HG02938 (cell line): Measurements from ENCODE around the gene MARCO.

Experiments
- ATAC-seq: cut with Tn5 transposase; IDR thresholded peaks from one replicate; pipeline ENCODE4 v1.9.1; 2021; ENCODE audit warnings: mild to moderate bottlenecking, moderate library complexity; ENCODE audit not compliant: unreplicated experiment

The MARCO gene

DNA sequence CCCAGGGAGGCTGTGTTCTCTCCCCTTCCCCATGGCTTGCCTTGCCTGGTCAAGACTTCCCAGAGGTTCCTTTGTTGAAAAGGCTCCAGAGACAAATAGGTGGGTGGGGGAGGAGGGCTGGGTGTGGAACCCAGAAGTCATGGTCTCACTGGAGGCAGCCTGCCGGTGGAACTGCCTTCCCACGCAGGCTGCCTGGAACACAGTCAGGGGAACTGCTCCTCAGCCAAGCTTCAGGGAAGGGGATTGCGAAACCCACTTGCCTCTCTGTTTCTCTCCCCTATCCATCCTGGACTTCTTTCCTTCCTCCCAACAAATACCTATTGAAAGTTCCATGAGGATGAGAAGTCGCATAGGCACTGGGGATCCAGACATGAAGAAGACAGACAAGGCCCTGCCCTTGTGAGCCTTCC, 31.6 kb downstream of the MARCO start:
- no peak for ATAC-seq

DNA sequence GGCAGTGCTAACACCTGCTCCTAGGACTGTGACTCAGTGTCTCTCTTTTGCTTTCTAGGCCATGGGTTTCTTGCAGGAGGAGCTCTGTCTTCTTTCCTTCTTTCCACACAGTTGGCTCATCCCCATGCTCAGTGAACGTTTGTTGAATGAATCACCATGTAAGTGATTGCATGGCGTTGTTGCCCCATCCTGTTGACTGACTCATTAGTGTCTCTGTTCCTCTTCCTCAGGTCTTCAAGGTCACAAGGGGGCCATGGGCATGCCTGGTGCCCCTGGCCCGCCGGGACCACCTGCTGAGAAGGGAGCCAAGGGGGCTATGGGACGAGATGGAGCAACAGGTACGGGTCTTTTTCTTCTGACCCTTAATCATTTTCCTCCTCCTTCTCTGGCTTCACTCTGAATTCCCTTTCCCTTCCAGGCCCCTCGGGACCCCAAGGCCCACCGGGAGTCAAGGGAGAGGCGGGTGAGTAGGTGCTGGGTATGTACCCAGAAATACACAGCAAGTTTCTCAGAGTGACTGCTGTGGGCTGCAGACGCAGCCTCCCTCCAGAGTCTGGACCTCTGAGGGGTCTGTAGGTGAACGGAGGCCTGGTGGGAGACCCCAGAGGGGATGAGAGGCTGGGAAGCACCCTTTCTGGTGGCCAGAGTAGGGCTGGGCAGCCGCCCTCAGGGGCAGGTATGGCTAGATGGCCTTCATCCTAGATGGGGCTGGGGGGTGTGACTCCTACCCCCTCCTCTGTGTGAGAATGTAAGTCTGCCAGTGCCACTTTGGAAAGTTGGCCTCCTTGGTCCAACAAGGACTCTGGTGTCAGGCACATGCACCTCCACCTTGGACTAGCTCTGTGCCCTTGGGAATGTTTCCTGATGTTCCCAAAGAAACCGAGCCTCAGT, 32.4 kb downstream of the MARCO start:
- ATAC-seq: no peak

DNA sequence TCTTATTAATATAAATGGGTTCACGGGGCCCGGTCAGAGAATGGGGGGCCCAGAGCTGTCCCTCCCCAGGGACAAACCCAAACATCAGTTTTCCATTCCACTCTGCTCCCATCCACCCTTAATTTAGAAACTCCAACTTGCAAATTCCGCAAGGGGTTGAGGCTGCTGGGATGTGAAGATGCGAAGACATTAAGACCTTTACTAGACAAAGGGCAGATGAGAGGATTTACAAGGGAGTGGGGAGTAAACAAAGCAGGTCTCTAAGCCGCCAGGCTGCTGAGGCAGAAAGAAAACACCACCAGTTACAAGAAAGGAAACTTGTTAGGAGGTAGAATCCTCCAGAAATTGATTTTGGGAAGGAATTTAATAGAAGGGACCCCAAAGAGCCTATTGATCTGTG, 33.1 kb downstream of the MARCO start:
- ATAC-seq: no peak

DNA sequence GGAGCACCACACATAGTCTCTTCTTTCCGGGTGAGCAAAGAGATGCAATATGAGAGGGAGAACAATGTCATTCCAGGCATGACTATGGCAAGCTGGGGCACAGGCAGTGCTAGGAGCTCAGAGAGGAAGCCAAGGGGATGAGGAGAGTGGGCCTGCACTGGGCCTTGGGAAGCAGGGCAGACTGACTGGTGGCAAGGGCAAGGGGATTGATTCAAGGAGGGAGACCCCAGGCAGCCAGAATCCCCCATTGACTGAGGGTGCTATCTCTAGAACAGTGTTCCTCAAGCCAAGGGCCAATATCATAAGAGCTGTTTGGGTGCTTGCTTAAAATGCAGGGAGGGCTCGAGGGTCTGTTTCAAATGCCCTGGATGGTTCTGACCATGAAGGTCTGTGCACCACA, 36.1 kb downstream of the MARCO start:
- no peak for ATAC-seq

DNA sequence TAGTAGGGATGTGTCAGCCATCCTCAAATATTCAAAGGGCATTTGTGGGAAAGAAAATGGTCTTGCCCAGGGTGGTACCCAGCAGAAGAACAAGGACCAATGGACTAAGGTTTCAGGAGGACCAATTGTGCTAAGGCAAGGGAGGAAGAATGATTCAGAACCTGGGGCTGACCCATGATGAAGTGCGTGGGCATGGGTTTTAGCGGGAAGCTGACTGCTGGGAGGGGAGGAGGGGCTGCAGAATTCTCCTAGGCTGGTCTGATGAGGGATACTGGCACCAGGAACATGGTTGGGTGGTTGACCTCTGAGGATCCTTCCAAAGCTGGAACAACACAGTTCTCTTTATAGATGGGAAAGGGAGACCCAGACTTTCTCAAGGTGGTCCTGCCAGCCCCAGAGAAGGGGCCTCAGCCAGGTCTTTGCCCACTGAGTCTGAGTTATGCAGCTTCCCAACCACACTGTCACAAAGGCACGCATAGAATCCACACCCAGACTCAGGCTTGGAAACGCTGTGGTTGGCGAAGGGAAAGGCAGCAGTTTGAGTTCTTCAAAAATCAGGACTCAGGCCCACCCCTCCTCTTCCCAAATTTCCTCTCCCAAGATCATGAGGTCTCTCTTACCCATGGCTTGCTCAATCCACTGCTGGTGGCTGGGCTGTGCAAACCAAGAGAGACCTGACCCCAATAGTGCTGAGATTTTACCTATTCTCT, 37.3 kb downstream of the MARCO start:
- no peak for ATAC-seq

DNA sequence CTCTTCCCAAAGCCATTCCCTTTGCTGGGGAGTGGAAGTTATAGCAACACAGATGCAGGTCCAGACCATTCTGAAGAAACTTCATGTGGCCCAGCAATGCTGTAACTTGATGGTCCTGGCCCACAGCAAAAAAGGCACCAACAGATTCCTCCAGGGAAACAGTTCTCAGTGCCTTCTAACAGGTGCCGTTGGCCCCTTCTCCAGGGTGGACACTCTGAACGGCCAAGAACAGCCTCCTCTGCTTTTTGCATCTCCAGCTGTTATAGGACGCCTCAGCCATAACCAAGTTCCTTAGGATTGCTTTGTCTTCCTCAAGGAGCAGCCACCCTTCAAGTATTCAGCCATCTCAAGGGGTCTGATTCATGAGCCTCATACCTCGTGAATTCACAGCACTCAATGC, 38.0 kb downstream of the MARCO start:
- ATAC-seq: no peak

DNA sequence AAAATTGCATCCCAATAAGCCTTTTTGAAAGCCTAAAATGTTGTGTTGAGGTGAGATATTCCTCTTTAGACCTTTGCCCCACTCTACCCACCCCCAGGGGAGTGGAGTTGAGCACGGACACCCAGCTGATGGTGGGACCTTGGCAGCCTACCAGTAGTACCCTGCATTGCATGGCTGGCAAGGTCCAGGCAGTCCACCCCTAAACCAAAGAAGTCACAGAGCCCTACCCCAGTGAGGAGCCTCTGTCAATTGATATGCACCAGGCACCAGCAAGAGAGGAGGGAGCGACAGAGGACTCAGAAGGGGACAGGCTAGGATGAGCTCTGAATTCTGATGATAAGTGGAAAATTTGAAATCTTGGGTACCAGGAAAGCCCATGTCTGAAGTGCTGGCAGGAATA, 38.6 kb downstream of the MARCO start:
- ATAC-seq: no peak

DNA sequence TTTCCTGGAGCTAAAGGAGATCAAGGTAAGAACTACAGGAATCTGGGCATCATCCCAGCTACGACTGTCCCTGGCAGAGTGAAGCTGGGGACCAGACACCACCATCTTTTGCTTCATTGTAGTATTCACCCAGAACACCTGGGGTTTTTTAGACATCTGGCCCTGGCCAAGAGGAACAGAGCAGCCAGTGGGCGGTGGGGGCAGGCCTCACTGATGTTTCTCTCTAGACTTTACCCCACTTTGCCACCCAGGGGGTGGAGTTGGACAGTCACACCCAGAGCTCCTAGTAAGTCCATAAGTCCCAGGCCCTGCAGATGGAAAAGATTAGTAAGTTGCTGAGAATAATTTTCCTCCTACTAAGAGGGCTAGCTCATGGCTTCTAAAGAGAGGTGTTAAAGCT, 39.6 kb downstream of the MARCO start:
- ATAC-seq: no peak

DNA sequence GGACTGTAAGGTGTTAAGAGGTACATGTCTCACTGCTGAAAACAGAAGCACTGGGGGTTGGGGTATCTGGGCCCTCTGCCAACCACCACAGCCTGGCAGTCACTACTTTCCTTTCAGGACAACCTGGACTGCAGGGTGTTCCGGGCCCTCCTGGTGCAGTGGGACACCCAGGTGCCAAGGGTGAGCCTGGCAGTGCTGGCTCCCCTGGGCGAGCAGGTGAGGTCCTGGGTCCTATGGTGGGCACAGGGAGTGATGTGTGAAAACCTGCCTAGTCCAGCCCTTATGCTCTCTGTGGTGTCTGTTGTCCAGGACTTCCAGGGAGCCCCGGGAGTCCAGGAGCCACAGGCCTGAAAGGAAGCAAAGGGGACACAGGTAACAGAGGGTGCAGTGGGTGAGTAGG, 40.0 kb downstream of the MARCO start:
- no peak for ATAC-seq

DNA sequence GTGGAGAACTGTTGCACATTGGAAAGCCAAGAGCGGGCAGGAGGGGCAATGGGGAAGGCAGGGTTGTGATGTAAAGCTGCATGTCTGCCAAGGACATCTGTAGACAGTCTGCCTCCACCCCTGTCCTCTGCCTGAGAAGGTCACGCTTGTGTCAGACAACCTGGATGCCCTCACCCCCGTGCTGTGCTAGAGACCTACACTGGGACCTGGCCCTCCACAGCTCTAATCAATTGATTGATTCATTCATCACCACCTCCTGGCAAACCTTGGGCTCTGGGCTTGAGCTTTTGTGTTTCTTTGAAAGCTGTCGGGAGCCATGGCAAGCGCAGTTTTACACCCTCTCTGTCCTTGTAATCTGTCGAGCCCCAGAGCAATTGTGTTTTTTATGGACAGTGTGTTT, 41.1 kb downstream of the MARCO start:
- ATAC-seq: no peak

DNA sequence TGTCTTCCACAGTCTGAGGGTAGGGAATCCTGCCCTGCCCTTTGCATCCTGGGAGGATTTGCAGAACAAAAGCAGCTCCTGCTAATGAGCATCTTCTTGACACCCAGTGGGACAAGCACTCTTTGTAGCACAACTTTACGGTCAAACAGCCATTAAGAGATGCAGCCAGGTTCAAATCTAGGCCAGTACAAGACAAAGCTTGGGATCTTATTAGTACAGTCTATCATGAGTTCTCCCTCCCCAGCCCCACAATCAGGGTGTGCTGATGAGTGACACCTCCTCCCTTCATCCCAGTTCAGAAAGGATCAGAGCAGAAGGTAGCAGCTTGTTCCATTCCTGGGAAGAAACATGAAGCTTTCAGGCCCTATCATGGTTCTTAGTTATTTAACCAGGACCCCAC, 41.9 kb downstream of the MARCO start:
- no peak for ATAC-seq

DNA sequence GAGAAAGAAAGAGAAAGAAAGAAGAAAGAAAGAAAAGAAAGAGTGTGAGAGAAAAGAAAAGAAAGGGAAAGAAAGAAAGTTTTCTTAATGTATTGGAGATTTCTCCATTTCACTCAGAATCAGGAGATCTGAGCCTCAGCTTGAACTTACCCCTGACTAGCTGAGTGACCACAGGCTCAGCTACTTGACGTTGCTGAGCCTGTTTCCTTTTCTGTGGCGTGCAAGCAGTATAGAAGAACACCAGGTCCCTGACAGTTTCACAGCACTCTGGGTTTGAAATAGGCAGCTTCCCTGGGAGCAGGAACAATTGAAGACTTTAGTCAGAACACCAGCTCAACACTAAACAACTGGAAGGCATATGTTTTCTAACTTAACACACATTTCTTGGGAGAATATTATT, 44.7 kb downstream of the MARCO start:
- ATAC-seq: peak; percentile 43

DNA sequence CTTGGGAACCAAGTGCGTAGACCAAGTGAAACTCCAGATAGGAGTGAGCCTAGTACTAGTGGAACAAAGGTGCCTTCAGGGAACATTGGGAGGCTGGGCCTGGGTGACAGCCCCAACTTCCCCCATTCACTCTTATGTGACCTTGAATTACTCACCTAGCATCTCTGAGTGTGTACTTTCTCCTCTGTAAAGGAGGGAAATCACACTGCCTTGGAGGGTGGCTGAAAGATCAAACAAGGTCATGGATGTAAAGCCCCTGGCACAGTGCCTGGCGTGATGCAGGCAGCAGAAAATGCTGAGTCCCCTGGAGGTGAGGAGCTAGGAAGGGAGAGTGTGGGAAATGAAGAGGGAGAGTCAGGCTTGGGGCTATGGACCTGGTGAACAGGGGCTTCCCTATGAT, 45.9 kb downstream of the MARCO start:
- ATAC-seq: no peak

DNA sequence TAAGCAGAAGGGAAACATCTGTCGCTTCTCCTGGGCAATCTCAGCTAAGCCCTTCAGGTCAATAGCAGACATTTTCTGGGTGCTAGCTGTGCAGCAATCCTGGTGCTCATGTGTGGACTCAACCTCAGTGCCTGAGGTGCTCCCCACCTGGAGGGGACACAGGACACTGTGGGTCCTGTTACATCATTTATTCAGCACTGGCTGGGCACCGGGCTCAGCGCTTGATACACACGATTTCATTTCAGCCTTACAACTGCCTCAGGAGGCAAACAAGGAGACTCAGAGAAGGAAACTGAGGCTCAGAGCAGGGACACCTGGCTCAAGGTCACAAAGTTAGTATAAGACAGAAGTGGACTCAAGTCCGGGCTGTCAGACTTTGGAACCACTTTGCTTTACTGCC, 46.7 kb downstream of the MARCO start:
- no peak for ATAC-seq

DNA sequence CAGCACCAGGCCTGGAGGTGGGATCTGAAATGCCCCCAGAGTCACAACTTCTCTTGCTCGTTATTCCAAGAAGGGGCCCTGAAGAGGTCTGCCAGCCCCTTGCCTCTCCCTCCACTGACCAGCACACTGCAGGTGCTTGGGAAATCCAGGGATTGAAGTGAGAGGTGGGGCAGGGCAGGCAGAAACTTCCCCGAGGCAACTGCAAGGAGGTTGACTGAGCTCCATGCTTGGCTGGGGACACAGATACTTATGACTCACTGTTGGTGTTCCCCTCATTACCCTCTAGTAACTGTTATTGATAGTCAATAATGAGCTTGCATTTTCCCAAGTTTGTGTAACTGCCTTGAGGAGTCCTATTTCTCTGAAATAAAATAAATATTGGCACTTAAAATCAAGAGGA, 47.5 kb downstream of the MARCO start:
- peak; percentile 61 for ATAC-seq

DNA sequence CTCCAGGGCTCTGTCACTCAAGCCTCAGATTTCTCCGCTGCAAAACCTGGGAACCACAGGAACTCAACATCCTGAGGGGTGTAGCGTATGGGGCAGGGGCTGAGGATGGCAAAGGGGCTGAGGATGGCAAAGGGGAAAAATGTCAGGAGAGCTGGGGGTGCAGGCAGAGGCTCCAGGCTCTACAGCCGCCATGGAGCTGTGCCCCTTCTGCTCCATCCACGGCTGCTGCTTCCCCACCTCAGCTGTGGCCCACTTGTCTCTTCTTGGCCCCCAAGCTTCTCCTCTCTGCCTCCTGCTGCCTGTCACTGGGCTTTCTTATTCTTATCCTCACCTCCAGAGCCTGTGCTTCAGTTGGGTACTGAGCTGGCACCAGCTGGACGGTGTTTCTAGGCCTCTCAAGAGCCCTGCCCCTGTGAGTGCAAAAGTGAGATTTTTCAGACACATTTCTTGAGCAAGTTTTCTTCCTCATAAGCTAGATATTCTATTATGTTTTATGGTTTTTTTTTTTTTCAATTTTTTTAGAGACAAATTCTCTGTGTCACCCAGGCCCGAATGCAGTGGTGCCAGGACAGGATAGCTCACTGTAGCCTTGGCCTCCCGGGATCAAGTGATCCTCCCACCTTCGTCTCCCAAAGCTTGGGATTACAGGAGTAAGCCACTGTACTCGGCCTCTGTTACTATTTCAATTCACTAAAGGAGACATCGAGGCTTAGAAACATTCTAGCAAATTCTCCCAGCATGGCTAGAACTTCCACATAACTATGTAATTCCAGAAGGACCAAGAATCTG, 49.0 kb downstream of the MARCO start:
- no peak for ATAC-seq

DNA sequence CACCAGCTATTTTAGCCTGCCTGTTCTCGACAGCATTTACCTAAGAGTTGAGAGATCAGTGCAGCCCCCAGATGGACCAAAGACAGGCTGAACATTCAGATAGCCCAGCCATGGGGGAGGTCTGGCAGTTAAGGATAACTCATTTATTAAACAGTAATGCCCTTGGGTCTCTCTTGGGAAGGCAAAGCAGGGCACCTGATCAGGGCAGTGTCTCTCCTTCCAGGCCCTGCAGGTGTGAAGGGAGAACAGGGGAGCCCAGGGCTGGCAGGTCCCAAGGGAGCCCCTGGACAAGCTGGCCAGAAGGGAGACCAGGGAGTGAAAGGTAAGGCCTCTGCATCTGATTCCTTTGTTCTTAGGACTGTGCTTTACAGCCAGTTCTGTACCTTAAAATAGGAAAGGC, 49.6 kb downstream of the MARCO start:
- no peak for ATAC-seq

DNA sequence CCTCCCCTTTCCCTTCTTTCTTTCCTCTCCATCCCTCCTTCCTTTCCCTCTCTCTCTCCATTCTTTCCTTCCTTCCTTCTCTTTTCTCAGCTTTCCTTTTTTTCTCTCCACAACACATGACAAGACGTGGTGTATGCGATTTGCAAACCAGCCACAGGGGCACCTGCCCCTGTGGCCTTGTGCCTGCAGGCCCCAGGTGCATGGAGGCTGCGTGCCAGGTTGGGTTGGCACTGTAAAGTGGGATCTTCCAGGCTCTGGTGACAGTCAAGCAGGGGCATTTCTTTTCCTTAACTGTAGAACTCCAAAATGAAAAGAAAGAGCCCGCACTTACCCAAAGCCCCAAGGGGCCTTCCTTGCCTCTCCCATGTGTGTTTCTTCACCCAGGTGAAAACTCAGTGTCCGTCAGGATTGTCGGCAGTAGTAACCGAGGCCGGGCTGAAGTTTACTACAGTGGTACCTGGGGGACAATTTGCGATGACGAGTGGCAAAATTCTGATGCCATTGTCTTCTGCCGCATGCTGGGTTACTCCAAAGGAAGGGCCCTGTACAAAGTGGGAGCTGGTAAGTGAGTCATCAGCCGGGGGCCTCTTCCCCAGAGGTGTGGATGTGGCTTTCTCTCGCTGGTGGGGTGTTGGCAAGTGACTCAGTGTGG, 50.9 kb downstream of the MARCO start:
- no peak for ATAC-seq

DNA sequence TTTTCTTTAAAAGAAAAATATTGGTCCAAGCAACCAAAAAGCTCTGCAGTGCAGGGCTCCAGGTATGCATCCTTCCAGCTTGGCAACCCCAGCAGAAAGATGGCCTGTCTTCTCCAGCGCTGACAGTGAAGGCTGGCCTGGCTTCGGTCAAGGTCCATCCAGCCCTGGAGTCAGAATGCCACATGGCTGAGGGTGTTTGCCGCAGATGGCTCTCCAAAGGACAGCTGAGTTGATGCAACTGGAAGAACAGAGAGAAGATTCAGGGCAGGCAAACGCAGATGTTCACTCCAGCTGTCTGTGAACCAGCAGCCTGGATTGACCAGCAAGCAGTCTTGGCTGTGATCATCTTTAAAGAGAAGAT, 51.4 kb downstream of the MARCO start:
- ATAC-seq: no peak

DNA sequence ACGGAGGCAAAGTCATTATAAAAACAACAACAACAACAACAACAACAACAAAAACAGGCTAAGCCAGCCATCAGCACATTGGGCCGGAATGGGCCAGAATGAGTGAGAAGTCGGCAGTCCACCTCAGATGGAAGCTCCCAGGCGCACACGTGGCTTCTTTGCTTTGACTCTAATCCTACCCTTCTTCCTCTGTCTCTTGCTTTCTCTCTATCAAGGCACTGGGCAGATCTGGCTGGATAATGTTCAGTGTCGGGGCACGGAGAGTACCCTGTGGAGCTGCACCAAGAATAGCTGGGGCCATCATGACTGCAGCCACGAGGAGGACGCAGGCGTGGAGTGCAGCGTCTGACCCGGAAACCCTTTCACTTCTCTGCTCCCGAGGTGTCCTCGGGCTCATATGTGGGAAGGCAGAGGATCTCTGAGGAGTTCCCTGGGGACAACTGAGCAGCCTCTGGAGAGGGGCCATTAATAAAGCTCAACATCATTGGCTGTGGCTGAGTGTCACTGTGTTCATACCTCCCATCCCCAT, 52.2 kb downstream of the MARCO start:
- ATAC-seq: no peak

DNA sequence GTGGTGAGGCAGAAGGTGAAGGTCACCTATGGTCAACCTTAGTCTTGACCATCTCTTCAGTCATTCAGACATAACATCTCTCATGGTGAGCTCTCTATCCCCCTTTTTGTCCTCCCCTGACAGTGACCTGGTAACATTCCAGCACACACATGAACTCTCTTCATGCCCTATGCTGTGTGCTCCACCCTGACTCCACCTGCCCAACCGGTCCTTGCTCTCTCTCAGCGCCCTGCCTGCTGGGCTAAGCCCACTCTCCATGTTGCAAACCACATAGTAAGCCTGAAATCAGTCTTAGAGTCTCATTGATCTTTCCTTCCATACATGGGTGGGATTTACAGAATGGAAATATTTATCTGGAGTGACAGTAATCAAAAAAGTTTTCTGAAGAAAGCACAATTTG, 52.8 kb downstream of the MARCO start:
- no peak for ATAC-seq
